ENCODE data around the gene CDH6.

CDH6 gene

GRCh38 chr5:31158686-31159085 lies 34.8 kb upstream of the CDH6 start:
- H4K20me1 ChIP-seq (ENCODE audit: insufficient read depth, low read length, poor library complexity, severe bottlenecking) = no peaks in the 10 kb centered on the region
- H2AFZ ChIP-seq (ENCODE audit: low read length) = no peak overlapping the region
- H3K36me3 ChIP-seq (ENCODE audit: insufficient read depth, low read length) = no peaks in the 10 kb centered on the region
- TF ChIP-seq CTCF (conservative IDR thresholded peaks at IDR 0.05; ENCODE audit: low read length) (no peak), EZH2phosphoT487 (IDR thresholded peaks at IDR 0.05; ENCODE audit: borderline replicate concordance) (no peak)
- H3K27me3 ChIP-seq (ENCODE audit: insufficient read depth, low read length, poor library complexity, severe bottlenecking) = no peaks in the 10 kb centered on the region
- no peaks in the 10 kb centered on the region for H3K79me2 ChIP-seq (ENCODE audit: insufficient read depth, low read length)
- H3K9me2 ChIP-seq (replicated peaks; ENCODE audit: low read depth, low read length) = no peaks in the 10 kb centered on the region
- H3K9ac ChIP-seq (ENCODE audit: low read depth, low read length, poor library complexity, severe bottlenecking) = no peak overlapping the region
- H3F3A ChIP-seq (ENCODE audit: low read depth) = no peaks in the 10 kb centered on the region
- H3K4me2 ChIP-seq (ENCODE audit: low read depth, low read length, poor library complexity, severe bottlenecking) = no peak overlapping the region
- no peaks in the 10 kb centered on the region for H3K4me1 ChIP-seq (ENCODE audit: insufficient read depth, low read length, poor library complexity, severe bottlenecking)
- no peaks in the 10 kb centered on the region for H3K9me3 ChIP-seq (ENCODE audit: insufficient read depth, low read depth, low read length)
- no peak overlapping the region for H3K4me3 ChIP-seq (ENCODE audit: low read length, poor library complexity, severe bottlenecking)

- no peak overlapping the region for H2AFZ ChIP-seq (ENCODE audit: low read length)
- no peaks in the 10 kb centered on the region for H3K4me1 ChIP-seq (ENCODE audit: insufficient read depth, low read length, poor library complexity, severe bottlenecking)
- no peaks in the 10 kb centered on the region for H3K27me3 ChIP-seq (ENCODE audit: insufficient read depth, low read length, poor library complexity, severe bottlenecking)
- H3K4me3 ChIP-seq (ENCODE audit: low read length, poor library complexity, severe bottlenecking) = no peak overlapping the region
- no peaks in the 10 kb centered on the region for H3F3A ChIP-seq (ENCODE audit: low read depth)
- no peaks in the 10 kb centered on the region for H3K9me2 ChIP-seq (replicated peaks; ENCODE audit: low read depth, low read length)
- TF ChIP-seq EZH2phosphoT487 (IDR thresholded peaks at IDR 0.05; ENCODE audit: borderline replicate concordance) (no peak), CTCF (conservative IDR thresholded peaks at IDR 0.05; ENCODE audit: low read length) (no peak)
- H3K9ac ChIP-seq (ENCODE audit: low read depth, low read length, poor library complexity, severe bottlenecking) = no peak overlapping the region
- no peaks in the 10 kb centered on the region for H4K20me1 ChIP-seq (ENCODE audit: insufficient read depth, low read length, poor library complexity, severe bottlenecking)
- H3K36me3 ChIP-seq (ENCODE audit: insufficient read depth, low read length) = no peaks in the 10 kb centered on the region
- H3K4me2 ChIP-seq (ENCODE audit: low read depth, low read length, poor library complexity, severe bottlenecking) = no peak overlapping the region
- no peaks in the 10 kb centered on the region for H3K9me3 ChIP-seq (ENCODE audit: insufficient read depth, low read depth, low read length)
- H3K79me2 ChIP-seq (ENCODE audit: insufficient read depth, low read length) = no peaks in the 10 kb centered on the region
These were observed 31.7 kb upstream of the CDH6 start for GRCh38 chr5:31161781-31162181.

GRCh38 chr5:31165729-31166128 lies 27.8 kb upstream of the CDH6 start:
- no peaks in the 10 kb centered on the region for H3K79me2 ChIP-seq (ENCODE audit: insufficient read depth, low read length)
- H3K9ac ChIP-seq (ENCODE audit: low read depth, low read length, poor library complexity, severe bottlenecking) = no peak overlapping the region
- H3K9me2 ChIP-seq (replicated peaks; ENCODE audit: low read depth, low read length) = no peaks in the 10 kb centered on the region
- H2AFZ ChIP-seq (ENCODE audit: low read length) = no peak overlapping the region
- H3F3A ChIP-seq (ENCODE audit: low read depth) = no peaks in the 10 kb centered on the region
- no peak overlapping the region for H3K4me3 ChIP-seq (ENCODE audit: low read length, poor library complexity, severe bottlenecking)
- H3K4me1 ChIP-seq (ENCODE audit: insufficient read depth, low read length, poor library complexity, severe bottlenecking) = no peaks in the 10 kb centered on the region
- H4K20me1 ChIP-seq (ENCODE audit: insufficient read depth, low read length, poor library complexity, severe bottlenecking) = no peaks in the 10 kb centered on the region
- no peaks in the 10 kb centered on the region for H3K9me3 ChIP-seq (ENCODE audit: insufficient read depth, low read depth, low read length)
- TF ChIP-seq CTCF (conservative IDR thresholded peaks at IDR 0.05; ENCODE audit: low read length) (no peak), EZH2phosphoT487 (IDR thresholded peaks at IDR 0.05; ENCODE audit: borderline replicate concordance) (no peak)
- no peaks in the 10 kb centered on the region for H3K36me3 ChIP-seq (ENCODE audit: insufficient read depth, low read length)
- no peaks in the 10 kb centered on the region for H3K27me3 ChIP-seq (ENCODE audit: insufficient read depth, low read length, poor library complexity, severe bottlenecking)
- no peak overlapping the region for H3K4me2 ChIP-seq (ENCODE audit: low read depth, low read length, poor library complexity, severe bottlenecking)

Data from Loucy (cell line).